Measurements from ENCODE around the gene PAQR8. TPM values are rescaled to one million over a fixed set of nuclear protein-coding genes. Genes with fewer than 3 reads are reported as not detected.

Gene PAQR8
- total and polyA plus RNA-seq, 2 of the 13 experiments (the other 11 are each of a cell fraction or from before 2014, with no cell fraction given), result 37.7 to 50.7 TPM

- TF ChIP-seq ZGPAT (CRISPR knock-in tag; IDR thresholded peaks at IDR 0.05), result peak; percentile 52; the same call in 1 of the 2 replicates
- no peak for TF ChIP-seq REPIN1 (CRISPR knock-in tag; IDR thresholded peaks at IDR 0.05; ENCODE audit: borderline replicate concordance, low read depth)
- 0 out of 2 replicates have a peak, but pooled peaks have one; percentile 60 for TF ChIP-seq TARDBP (CRISPR knock-in tag; IDR thresholded peaks at IDR 0.05)
- 0 out of 2 replicates have a peak, but pooled peaks have one; percentile 28 for TF ChIP-seq SIX4 (CRISPR knock-in tag; IDR thresholded peaks at IDR 0.05)
- no peak for TF ChIP-seq XRCC5 (optimal IDR thresholded peaks at IDR 0.05; ENCODE audit: low read length)
- no peak for TF ChIP-seq NPAS2 (CRISPR knock-in tag; IDR thresholded peaks at IDR 0.05; ENCODE audit: borderline replicate concordance)
- TF ChIP-seq ZNF577 (CRISPR knock-in tag; IDR thresholded peaks at IDR 0.05; ENCODE audit: borderline replicate concordance, low read depth), result no peak
- TF ChIP-seq MXI1 (IDR thresholded peaks at IDR 0.05; ENCODE audit: borderline replicate concordance, low read depth, low read length), result no peak
- TF ChIP-seq ZFP90 (CRISPR knock-in tag; IDR thresholded peaks at IDR 0.05; ENCODE audit: borderline replicate concordance), result no peak
- TF ChIP-seq GATAD2A (CRISPR knock-in tag; IDR thresholded peaks at IDR 0.05), result peak; percentile 79
- TF ChIP-seq TRAFD1 (CRISPR knock-in tag; IDR thresholded peaks at IDR 0.05; ENCODE audit: borderline replicate concordance), result no peak
- no peak for TF ChIP-seq ZNF343 (CRISPR knock-in tag; IDR thresholded peaks at IDR 0.05)
- TF ChIP-seq PRMT3 (CRISPR knock-in tag; IDR thresholded peaks at IDR 0.05; ENCODE audit: borderline replicate concordance, low read depth), result no peak
- TF ChIP-seq MEF2D (CRISPR knock-in tag; IDR thresholded peaks at IDR 0.05), result no peak
- no peak for TF ChIP-seq REXO4 (CRISPR knock-in tag; IDR thresholded peaks at IDR 0.05; ENCODE audit: borderline replicate concordance)
- TF ChIP-seq ZNF629 (CRISPR knock-in tag; conservative IDR thresholded peaks at IDR 0.05), result no peak
- no peak for TF ChIP-seq ZNF777 (CRISPR knock-in tag; IDR thresholded peaks at IDR 0.05)
- no peak for TF ChIP-seq ZNF281 (CRISPR knock-in tag; IDR thresholded peaks at IDR 0.05; ENCODE audit: borderline replicate concordance)
- TF ChIP-seq SAFB2 (CRISPR knock-in tag; IDR thresholded peaks at IDR 0.05; ENCODE audit: borderline replicate concordance, low read depth), result no peak
- no peak for TF ChIP-seq ZNF891 (CRISPR knock-in tag; IDR thresholded peaks at IDR 0.05)
- no peak for TF ChIP-seq ZBTB46 (CRISPR knock-in tag; IDR thresholded peaks at IDR 0.05; ENCODE audit: borderline replicate concordance)
- TF ChIP-seq KLF15 (CRISPR knock-in tag; IDR thresholded peaks at IDR 0.05; ENCODE audit: borderline replicate concordance), result no peak
- no peak for TF ChIP-seq SATB2 (CRISPR knock-in tag; IDR thresholded peaks at IDR 0.05)
- TF ChIP-seq BCL6 (CRISPR knock-in tag; IDR thresholded peaks at IDR 0.05), result peak; percentile 98
Measured at GRCh38 chr6:52369234-52369633, 7.3 kb downstream of the PAQR8 start (continued).
